Bronchial epithelial cell (primary cell): ENCODE results near the gene TMPRSS9. TPM values are rescaled to one million over a fixed set of nuclear protein-coding genes. Genes with fewer than 3 reads are reported as not detected.

Experiments
- DNase-seq: peaks from one replicate; pipeline ENCODE4 v3.0.0-alpha.2; 2010; ENCODE audit warnings: low read depth
- FAIRE-seq: peaks from 2 replicates; lab custom pipeline; 2011; peaks lifted over from hg19 to GRCh38; lab: Jason Lieb, UNC
- H3K27me3 ChIP-seq: 2 replicates; pipeline ENCODE4 v1.5.1; 2011; ENCODE audit warnings: low read length; ENCODE audit not compliant: control insufficient read depth, insufficient read depth
- H3K36me3 ChIP-seq: 2 replicates; pipeline ENCODE4 v1.5.1; 2011; ENCODE audit warnings: low read length; ENCODE audit not compliant: control insufficient read depth, insufficient read depth
- H3K4me3 ChIP-seq: 2 replicates; pipeline ENCODE4 v1.5.1; 2011; ENCODE audit warnings: mild to moderate bottlenecking, low read depth, low read length, control low read depth
- total RNA-seq: library from RNA; depleted of rRNA; stranded (reverse); fragments of >200 nt; gene quantifications from 2 replicates; pipeline ENCODE4 v1.2.1, GENCODE V29; 2014
- TF ChIP-seq, protein P1 (sequence below): IDR thresholded peaks from 2 replicates; pipeline ENCODE4 v1.5.1; 2011; ENCODE audit warnings: mild to moderate bottlenecking, moderate library complexity, low read length, control low read depth, inconsistent platforms; ENCODE audit not compliant: insufficient read depth, severe bottlenecking

The TMPRSS9 gene
- total RNA-seq, 1 donor from 2014 or later, result not detected

DNA sequence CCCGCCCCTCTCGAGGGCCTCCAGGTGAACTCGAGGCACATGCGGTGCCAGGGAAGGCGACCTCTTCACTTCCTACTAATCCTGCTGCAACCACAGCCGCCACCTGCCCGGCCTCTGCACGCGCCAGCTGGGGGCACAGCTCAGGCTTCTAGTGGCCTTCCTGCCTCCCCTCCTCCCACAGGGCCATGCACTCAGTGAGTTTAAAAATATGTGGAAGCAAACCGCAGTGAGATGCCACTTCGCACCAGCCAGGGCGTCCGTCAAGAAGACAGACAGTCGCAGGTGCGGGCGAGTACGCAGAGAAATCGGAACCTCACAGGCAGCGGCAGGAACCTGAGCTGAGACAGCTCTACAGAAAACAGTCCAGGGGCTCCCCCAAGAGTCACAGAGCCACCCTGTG lies 86.3 kb downstream of the TMPRSS9 start:
- TF ChIP-seq, protein P1, sequence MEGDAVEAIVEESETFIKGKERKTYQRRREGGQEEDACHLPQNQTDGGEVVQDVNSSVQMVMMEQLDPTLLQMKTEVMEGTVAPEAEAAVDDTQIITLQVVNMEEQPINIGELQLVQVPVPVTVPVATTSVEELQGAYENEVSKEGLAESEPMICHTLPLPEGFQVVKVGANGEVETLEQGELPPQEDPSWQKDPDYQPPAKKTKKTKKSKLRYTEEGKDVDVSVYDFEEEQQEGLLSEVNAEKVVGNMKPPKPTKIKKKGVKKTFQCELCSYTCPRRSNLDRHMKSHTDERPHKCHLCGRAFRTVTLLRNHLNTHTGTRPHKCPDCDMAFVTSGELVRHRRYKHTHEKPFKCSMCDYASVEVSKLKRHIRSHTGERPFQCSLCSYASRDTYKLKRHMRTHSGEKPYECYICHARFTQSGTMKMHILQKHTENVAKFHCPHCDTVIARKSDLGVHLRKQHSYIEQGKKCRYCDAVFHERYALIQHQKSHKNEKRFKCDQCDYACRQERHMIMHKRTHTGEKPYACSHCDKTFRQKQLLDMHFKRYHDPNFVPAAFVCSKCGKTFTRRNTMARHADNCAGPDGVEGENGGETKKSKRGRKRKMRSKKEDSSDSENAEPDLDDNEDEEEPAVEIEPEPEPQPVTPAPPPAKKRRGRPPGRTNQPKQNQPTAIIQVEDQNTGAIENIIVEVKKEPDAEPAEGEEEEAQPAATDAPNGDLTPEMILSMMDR, result no peak
- Histone ChIP-seq H3K4me3 (no peak overlapping the region), H3K36me3 (peaks cover 10% of the 10 kb centered on the region), H3K27me3 (no peaks in the 10 kb centered on the region)
- FAIRE-seq (no peak), DNase-seq (no peak)

DNA sequence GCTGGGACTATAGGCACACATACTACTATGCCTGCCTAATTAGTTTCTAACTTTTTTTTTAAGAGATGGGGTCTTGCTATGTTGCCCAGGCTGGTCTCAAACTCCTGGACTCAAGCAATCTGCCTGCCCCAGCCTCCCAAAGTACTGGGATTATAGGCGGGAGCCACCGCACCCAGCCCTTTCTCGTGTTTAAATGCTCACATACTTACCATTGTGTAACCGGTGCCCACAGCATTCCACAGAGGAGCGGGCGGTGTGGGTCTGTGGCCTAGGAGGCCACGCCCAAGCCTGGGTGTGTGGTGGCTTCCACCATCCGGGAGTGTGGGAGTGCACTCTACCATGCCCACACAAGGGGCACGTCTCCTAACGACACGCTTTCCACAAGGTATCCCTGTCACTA lies 89.0 kb downstream of the TMPRSS9 start:
- DNase-seq (no peak), FAIRE-seq (no peak)
- TF ChIP-seq, protein P1, result no peak
- Histone ChIP-seq H3K4me3 (no peak overlapping the region), H3K27me3 (no peaks in the 10 kb centered on the region), H3K36me3 (peaks cover 3% of the 10 kb centered on the region)

DNA sequence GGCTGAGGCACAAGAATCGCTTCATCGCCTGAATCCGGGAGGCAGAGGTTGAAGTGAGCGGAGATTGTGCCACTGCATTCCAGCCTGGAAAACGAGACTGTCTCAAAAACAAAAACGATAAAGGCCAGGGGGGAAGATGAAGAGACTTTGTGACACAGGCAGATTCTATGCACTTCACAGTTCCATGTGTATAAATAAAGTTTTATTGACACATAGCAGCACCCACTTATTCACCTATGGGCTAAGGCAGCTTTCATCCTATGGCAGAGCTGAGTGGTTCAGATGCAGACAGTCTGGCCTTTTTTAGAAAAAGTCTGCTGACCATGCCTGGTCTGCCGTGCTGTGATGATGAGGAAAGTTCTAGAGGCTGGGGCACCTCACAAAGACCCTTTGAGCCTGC lies 91.1 kb downstream of the TMPRSS9 start:
- H3K36me3 ChIP-seq, result peaks cover 1% of the 10 kb centered on the region
- FAIRE-seq, result no peak

DNA sequence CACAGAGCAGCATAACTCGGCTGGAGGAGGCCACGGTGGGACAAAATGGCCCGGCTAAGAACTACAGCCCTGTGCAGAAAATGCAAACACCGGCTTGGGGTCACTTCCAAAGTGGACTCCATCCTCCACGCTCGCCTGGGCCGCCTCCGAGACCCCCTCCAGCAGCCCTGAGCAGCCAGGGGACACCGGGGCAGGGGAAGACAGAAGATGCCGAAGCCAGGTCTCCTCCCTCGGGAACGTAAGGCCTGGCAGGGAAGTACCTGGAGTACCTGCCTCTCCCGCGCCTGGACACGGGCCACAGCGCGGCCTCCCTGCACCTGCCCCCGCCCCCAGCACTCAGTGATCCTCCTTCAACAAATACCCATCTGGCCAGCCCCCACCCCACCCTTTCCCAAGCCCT lies 91.7 kb downstream of the TMPRSS9 start:
- Histone ChIP-seq H3K36me3 (peaks cover 1% of the 10 kb centered on the region), H3K4me3 (no peak overlapping the region), H3K27me3 (no peaks in the 10 kb centered on the region)
- no peak for FAIRE-seq
- no peak for DNase-seq
- TF ChIP-seq, protein P1, result no peak

More for the DNA sequence above, 91.1 kb downstream of the TMPRSS9 start:
- H3K4me3 ChIP-seq, result no peak overlapping the region
- no peak for DNase-seq
- H3K27me3 ChIP-seq, result no peaks in the 10 kb centered on the region
- TF ChIP-seq, protein P1, result no peak

DNA sequence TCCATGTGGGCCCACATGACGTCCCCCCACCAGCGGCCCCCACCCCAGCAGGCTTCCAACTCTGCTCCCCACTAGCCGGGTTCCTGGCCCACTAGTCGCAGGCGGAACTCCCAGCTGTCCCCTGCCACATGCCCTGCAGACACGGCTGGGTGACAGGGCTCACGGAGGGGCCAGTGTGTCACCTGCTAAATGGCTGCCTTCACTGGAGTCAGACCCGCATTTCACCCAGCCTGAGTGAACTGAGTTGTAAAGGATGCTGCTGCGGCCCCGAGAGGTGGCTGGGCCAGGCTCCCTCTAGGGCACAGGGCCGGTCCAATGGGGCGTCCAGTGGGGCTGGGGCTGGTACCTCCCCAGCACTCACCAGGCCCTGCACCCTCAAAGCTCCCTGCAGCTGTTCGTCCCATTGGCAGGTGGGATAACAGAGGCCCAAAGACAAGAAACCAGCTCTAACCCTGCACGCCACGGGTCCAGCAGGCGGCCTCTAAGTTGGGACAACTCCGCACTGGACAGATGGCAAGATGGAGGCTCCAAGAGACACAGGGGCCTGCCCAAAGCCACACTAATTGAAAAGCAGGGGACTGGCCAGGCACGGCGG lies 93.5 kb downstream of the TMPRSS9 start:
- H3K27me3 ChIP-seq, result no peaks in the 10 kb centered on the region
- TF ChIP-seq, protein P1, result no peak
- DNase-seq (no peak), FAIRE-seq (no peak)
- no peak overlapping the region for H3K4me3 ChIP-seq
- H3K36me3 ChIP-seq, result no peaks in the 10 kb centered on the region
